ENCODE measurements around the gene UBL3. TPM values are rescaled to one million over a fixed set of nuclear protein-coding genes. Genes with fewer than 3 reads are reported as not detected.

UBL3 gene
- total and polyA plus RNA-seq, 10 of the 15 experiments (the other 5 are each of a cell fraction or from before 2014, with no cell fraction given), result 5.5 to 13.7 (median 10.6) TPM

DNA sequence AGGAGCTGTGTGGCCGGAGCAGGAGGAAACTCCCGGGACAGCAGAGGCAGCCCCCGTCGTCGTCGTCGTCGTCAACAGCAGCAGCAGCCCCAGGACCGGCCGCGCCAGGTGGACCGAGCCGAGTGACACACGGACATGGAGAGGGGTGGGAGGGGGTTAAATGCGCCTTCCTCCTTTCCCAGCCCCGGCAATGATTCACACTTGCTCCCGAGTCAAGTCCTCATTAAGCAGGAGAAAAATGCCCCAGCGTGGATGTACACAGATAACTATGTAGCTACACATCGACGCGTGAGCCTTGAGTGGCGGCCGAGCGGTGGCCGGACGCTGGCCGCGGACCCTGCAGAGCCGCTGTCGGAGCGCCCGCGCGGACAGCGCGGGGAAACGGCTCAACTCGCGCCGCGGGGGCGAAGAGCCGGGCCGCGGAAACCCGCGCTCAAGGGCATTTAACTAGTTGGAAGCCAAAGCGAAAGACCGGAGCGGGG is 645 bp downstream of the UBL3 start (continued):
- TF ChIP-seq, protein P1, sequence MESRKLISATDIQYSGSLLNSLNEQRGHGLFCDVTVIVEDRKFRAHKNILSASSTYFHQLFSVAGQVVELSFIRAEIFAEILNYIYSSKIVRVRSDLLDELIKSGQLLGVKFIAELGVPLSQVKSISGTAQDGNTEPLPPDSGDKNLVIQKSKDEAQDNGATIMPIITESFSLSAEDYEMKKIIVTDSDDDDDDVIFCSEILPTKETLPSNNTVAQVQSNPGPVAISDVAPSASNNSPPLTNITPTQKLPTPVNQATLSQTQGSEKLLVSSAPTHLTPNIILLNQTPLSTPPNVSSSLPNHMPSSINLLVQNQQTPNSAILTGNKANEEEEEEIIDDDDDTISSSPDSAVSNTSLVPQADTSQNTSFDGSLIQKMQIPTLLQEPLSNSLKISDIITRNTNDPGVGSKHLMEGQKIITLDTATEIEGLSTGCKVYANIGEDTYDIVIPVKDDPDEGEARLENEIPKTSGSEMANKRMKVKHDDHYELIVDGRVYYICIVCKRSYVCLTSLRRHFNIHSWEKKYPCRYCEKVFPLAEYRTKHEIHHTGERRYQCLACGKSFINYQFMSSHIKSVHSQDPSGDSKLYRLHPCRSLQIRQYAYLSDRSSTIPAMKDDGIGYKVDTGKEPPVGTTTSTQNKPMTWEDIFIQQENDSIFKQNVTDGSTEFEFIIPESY (IDR thresholded peaks at IDR 0.05), result no peak
- peak in 1 of 2 experiments; percentile 77; a peak in 1 of 3 replicates for TF ChIP-seq EGR1 (IDR thresholded peaks at IDR 0.05; ENCODE audit: borderline replicate concordance in 1 of 2, low read depth in 2 of 2, low read length in 2 of 2)
- TF ChIP-seq ZNF384 (IDR thresholded peaks at IDR 0.05; ENCODE audit: borderline replicate concordance, low read depth, low read length), result no peak
- no peak for TF ChIP-seq TCF3 (IDR thresholded peaks at IDR 0.05; ENCODE audit: borderline replicate concordance, insufficient read depth, low read depth, low read length)
- TF ChIP-seq, protein P2, sequence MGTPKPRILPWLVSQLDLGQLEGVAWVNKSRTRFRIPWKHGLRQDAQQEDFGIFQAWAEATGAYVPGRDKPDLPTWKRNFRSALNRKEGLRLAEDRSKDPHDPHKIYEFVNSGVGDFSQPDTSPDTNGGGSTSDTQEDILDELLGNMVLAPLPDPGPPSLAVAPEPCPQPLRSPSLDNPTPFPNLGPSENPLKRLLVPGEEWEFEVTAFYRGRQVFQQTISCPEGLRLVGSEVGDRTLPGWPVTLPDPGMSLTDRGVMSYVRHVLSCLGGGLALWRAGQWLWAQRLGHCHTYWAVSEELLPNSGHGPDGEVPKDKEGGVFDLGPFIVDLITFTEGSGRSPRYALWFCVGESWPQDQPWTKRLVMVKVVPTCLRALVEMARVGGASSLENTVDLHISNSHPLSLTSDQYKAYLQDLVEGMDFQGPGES (IDR thresholded peaks at IDR 0.05), result no peak
- TF ChIP-seq, protein P3, sequence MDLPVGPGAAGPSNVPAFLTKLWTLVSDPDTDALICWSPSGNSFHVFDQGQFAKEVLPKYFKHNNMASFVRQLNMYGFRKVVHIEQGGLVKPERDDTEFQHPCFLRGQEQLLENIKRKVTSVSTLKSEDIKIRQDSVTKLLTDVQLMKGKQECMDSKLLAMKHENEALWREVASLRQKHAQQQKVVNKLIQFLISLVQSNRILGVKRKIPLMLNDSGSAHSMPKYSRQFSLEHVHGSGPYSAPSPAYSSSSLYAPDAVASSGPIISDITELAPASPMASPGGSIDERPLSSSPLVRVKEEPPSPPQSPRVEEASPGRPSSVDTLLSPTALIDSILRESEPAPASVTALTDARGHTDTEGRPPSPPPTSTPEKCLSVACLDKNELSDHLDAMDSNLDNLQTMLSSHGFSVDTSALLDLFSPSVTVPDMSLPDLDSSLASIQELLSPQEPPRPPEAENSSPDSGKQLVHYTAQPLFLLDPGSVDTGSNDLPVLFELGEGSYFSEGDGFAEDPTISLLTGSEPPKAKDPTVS (IDR thresholded peaks at IDR 0.05; ENCODE audit: low read depth, low read length), result no peak
- no peak for TF ChIP-seq POU2F2 (IDR thresholded peaks at IDR 0.05; ENCODE audit: borderline replicate concordance, low read depth, low read length)
- no peak for TF ChIP-seq NBN (IDR thresholded peaks at IDR 0.05)
- TF ChIP-seq, protein P4, sequence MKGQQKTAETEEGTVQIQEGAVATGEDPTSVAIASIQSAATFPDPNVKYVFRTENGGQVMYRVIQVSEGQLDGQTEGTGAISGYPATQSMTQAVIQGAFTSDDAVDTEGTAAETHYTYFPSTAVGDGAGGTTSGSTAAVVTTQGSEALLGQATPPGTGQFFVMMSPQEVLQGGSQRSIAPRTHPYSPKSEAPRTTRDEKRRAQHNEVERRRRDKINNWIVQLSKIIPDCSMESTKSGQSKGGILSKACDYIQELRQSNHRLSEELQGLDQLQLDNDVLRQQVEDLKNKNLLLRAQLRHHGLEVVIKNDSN (IDR thresholded peaks at IDR 0.05; ENCODE audit: borderline replicate concordance, extremely low read length, insufficient read depth, low read depth, low read length), result no peak
- TF ChIP-seq, protein P5, sequence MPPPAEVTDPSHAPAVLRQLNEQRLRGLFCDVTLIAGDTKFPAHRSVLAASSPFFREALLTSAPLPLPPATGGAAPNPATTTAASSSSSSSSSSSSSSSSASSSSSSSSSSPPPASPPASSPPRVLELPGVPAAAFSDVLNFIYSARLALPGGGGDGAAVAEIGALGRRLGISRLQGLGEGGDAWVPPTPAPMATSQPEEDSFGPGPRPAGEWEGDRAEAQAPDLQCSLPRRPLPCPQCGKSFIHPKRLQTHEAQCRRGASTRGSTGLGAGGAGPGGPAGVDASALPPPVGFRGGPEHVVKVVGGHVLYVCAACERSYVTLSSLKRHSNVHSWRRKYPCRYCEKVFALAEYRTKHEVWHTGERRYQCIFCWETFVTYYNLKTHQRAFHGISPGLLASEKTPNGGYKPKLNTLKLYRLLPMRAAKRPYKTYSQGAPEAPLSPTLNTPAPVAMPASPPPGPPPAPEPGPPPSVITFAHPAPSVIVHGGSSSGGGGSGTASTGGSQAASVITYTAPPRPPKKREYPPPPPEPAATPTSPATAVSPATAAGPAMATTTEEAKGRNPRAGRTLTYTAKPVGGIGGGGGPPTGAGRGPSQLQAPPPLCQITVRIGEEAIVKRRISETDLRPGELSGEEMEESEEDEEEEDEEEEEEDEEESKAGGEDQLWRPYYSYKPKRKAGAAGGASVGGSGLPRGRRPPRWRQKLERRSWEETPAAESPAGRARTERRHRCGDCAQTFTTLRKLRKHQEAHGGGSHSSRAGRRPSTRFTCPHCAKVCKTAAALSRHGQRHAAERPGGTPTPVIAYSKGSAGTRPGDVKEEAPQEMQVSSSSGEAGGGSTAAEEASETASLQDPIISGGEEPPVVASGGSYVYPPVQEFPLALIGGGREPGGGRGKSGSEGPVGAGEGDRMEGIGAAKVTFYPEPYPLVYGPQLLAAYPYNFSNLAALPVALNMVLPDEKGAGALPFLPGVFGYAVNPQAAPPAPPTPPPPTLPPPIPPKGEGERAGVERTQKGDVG (CRISPR knock-in tag; IDR thresholded peaks at IDR 0.05), result no peak
- no peak for TF ChIP-seq BACH1 (IDR thresholded peaks at IDR 0.05; ENCODE audit: borderline replicate concordance)
- TF ChIP-seq, protein P6, sequence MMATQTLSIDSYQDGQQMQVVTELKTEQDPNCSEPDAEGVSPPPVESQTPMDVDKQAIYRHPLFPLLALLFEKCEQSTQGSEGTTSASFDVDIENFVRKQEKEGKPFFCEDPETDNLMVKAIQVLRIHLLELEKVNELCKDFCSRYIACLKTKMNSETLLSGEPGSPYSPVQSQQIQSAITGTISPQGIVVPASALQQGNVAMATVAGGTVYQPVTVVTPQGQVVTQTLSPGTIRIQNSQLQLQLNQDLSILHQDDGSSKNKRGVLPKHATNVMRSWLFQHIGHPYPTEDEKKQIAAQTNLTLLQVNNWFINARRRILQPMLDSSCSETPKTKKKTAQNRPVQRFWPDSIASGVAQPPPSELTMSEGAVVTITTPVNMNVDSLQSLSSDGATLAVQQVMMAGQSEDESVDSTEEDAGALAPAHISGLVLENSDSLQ (IDR thresholded peaks at IDR 0.05), result peak; percentile 11; the same call in 1 of the 2 replicates
- TF ChIP-seq, protein P7, sequence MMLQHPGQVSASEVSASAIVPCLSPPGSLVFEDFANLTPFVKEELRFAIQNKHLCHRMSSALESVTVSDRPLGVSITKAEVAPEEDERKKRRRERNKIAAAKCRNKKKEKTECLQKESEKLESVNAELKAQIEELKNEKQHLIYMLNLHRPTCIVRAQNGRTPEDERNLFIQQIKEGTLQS (IDR thresholded peaks at IDR 0.05; ENCODE audit: borderline replicate concordance, extremely low read depth, low read depth, low read length), result no peak
- TF ChIP-seq, protein P8, sequence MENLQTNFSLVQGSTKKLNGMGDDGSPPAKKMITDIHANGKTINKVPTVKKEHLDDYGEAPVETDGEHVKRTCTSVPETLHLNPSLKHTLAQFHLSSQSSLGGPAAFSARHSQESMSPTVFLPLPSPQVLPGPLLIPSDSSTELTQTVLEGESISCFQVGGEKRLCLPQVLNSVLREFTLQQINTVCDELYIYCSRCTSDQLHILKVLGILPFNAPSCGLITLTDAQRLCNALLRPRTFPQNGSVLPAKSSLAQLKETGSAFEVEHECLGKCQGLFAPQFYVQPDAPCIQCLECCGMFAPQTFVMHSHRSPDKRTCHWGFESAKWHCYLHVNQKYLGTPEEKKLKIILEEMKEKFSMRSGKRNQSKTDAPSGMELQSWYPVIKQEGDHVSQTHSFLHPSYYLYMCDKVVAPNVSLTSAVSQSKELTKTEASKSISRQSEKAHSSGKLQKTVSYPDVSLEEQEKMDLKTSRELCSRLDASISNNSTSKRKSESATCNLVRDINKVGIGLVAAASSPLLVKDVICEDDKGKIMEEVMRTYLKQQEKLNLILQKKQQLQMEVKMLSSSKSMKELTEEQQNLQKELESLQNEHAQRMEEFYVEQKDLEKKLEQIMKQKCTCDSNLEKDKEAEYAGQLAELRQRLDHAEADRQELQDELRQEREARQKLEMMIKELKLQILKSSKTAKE (IDR thresholded peaks at IDR 0.05; ENCODE audit: low read depth, poor library complexity, severe bottlenecking), result no peak
- no peak for TF ChIP-seq CHD4 (IDR thresholded peaks at IDR 0.05)
- no peak for TF ChIP-seq SRF (IDR thresholded peaks at IDR 0.05; ENCODE audit: low read depth in 2 of 2, low read length in 2 of 2)
